Measurements from ENCODE around the gene GARIN5B. TPM values are rescaled to one million over a fixed set of nuclear protein-coding genes. Genes with fewer than 3 reads are reported as not detected.

GARIN5B gene
- total RNA-seq, 1 donor from 2014 or later = not detected

DNA sequence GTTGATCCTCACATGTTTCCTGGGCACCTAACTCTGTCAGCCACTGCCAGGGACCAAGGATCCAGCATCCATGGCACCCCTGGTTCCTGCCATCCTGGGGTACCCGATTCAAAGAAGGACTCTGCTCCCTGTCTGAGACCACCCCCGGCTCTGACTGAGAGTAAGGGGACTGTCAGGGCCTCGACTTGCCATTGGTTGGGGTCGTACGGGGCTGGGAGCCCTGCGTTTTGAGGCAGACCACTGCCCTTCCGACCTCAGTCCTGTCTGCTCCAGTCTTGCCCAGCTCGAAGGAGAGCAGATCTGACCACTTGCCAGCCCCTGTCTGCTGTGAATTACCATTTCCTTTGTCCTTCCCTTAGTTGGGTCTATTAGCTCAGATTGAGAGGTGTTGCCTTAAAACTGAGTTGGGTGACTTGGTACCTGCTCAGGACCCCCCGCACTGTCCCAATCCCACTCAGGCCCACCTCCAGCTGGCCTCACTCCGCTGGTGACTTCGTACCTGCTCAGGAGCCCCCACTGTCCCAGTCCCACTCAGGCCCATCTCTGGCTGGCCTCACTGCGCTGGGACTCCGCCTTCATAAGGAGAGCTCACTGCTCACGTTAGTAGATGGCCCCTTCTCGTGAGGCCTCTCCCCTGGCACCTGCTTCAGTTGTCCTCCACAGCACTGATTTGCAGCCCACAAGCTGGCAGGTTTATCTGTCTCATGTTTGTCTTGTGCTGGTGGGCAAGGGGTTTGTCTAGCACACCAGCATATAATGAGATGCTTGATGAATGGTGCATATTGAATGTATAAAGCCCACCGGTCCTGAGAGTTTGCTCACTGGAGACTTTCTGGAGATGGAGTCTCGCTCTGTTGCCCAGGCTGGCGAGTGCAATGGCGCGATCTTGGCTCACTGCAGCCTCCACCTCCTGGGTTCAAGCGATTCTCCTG is 26.6 kb upstream of the GARIN5B start:
- DNase-seq = no peak

DNA sequence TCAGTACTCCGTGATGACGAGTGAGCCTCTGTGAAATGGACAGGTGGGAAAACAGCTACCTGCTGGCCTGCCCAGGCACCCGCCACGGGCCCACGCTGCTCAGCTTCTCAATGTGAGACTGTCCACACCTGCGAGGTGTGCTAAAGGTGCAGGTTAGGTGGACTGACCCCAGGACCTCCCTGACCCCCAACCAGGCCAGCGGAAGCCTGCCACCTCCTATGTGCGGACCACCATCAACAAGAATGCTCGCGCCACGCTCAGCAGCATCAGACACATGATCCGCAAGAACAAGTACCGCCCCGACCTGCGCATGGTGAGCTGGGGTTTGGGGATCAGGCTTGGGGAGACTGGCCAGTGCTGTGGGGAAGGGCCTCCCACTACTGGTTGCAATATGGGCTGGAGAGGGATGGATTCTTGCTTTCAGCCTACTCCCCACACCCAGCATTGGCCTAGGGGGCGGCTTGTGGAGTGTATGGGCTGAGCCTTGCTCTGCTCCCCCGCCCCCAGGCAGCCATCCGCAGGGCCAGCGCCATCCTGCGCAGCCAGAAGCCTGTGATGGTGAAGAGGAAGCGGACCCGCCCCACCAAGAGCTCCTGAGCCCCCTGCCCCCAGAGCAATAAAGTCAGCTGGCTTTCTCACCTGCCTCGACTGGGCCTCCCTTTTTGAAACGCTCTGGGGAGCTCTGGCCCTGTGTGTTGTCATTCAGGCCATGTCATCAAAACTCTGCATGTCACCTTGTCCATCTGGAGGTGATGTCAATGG is 24.9 kb upstream of the GARIN5B start:
- no peak for DNase-seq

DNA sequence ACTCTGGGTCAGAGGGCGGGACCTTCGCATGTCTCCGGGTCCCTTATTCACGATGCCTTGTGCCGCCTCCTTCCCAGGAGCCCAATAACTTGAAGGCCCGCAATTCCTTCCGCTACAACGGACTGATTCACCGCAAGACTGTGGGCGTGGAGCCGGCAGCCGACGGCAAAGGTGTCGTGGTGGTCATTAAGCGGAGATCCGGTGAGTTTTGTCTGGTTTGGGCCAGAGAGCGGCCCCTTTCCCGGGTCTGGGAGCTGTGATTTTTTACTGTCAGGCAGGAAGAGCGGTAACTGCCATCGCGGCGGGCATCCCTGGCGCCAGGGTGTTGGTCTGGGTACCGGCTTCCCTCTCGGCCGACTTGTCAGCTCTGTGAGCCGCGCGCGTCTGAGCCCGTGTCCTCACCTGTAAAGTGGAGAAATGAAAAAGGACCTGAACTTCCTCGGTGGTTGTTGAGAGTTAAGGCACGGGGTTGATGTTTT is 23.5 kb upstream of the GARIN5B start:
- DNase-seq = no peak

DNA sequence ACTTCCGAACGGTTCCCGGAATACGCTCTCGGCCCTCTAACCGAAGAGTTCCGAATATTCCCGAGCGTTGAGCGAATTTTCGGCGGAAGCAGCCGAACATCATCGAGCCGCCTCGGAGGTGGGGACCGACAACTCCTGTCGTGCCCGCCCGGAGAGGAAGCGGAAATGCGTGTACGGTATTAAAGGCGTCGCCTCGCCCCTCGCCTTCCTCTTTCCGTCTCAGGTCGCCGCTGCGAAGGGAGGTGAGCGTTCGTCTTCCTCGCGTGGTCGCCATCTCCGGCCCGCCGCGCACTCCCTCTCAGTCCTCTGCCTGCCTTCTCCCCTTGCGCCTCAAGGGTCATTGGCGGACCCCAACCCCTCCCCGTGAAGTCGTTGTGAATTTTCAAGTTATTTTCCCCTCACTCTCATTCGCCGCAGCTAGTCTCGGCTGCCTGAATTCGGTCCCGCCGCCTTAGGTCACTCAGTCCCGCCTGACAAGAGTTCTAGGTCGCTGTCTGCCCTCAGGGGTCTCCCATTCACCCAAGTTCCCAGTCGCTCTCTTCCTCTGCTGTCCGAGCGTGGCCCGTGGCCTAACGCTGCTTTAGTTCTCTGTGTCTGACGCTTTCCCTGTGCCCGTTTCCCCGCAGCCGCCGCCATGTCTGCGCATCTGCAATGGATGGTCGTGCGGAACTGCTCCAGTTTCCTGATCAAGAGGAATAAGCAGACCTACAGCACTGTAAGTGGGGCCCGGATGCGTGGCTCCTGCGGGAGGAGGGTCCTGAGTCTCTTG is 22.8 kb upstream of the GARIN5B start, which contains the start of gene RPL28:
TSS of gene RPL28 (plus strand) at position 209 of the 769 bp plus-strand sequence. CDS start at position 635, 426 bp downstream.
- peak; percentile 99 for DNase-seq

GRCh38 chr19:55384920-55385723 is 22.1 kb upstream of the GARIN5B start:
- DNase-seq = peak; percentile 96

DNA sequence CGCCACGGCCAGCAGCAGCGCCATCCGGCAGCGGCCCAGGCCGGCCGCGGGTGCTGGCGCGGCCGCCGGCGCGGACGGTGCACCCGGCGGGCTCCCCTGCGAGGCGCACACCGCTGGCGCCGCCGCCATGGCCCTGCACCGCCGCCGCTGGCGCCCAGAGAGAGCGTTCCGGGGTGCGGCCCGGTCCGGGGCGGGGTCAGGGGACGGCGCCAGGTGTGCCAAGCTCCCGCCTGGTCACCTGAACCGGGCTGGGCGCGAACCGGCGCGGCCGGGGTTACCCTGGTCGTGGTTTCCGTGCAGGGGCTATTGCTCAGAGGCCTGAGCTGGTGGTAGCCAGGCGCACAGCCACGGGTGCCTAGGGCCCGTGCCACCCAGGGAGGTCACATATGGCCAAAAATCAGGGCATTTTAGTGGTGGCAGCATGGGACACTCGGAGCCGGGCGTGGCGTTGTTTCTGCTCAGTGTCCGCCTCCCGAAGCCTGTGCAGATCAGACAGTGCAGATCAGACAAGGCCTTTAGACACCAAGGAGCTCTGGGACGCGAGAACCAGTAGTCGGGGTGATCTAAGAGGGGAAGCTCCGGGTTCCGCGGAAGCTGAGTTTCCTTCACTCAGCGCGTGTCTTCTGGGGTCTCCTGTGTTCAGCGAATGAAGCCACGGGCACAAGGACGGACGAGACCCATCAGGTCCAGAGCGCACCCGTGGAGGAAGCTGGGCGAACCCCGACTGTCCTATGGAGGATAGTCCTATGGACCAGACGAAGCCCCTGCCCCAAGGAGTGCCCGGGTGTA is 21.3 kb upstream of the GARIN5B start, which contains the start of gene TMEM238:
TSS of gene TMEM238 (minus strand) at position 162 of the 789 bp plus-strand sequence. CDS start at position 129, 33 bp downstream.
- no peak for DNase-seq

DNA sequence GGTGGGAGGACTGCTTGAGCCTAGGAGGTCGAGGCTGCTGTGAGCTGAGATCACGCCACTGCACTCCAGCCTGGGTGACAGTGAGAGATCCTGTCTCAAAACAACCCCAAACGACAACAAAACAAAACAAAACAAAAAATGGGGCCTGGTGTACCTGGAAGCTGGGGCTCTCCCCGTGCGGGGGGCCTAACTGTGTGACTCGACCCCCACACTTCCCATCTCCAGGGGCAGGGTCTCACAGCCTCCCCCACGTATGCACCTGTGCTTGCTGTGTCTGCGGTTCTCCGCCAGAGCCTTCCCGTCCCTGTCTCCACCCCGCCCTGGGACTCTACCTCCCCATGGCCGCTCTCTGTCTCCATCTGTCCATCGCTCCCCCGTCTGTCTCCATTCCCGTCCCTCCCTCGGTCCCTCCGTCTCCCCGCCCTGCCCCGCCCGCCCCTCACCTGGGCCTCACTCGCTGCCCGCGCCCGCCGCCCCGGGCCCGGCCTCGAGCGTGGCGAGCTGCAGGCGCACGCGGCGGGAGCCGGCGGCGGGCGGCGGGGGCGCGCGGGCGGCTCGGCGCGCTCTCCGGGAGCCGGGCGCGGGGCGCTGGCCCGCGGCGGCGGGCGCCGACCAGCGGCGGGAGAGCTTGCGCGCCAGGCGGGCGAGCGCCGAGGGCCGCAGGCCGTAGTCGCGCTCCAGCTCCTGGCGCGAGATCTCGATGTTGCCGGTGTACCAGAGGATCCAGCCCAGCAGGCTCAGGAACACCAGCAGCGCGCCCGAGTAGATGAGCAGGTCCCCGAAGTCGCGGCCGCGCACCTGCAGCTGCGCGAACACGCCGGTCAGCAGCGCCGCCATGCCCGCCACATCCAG is 20.4 kb upstream of the GARIN5B start:
- DNase-seq = no peak

DNA sequence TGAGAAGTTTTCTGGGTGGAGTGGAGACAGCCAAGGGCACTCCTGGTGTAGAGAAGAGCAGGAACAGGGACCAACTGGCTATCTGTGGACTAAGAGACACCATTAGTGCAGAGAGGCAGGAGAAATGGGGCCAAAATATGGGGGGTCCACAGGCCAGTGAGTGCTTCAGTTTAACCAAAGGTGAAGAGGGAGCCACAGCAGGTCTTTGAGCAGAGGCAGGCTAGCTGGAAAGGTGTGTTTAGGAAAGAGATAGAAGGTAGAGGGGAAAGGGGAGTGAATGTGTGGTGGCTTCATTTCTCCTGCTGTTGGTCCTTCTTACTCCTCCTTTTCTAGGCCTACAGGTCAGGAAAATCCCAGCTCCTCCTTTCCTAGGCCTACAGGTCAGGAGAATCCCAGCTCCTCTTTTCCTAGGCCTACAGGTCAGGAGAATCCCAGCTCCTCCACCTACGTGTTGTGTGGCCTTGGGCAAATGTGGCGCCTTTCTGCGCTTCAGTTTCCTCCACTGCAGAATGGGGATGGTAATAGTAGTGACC is 19.5 kb upstream of the GARIN5B start:
- no peak for DNase-seq

DNA sequence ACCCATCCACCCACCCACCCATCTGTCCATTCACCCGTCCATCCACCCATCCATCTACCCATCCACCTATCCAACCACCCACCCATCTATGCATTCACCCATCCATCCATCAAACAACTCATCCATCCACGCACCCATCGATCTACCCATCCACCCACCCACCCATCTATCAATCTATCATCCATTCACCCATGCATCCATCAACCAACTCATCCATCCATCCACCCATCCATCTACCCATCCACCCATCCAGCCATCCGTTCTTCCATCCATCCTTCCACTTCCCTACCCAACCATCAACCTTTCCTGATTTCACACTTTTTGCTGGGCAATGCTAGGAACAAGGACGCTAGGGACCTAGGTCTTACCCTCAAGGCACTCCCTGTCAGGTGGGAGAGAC is 19.0 kb upstream of the GARIN5B start:
- DNase-seq = no peak

- no peak for DNase-seq
Observed at GRCh38 chr19:55379174-55379573, 16.1 kb upstream of the GARIN5B start.

- DNase-seq = no peak
Observed at GRCh38 chr19:55377356-55378131, 14.5 kb upstream of the GARIN5B start.

GRCh38 chr19:55376241-55376933 is 13.3 kb upstream of the GARIN5B start, which contains the start of gene TMEM190:
TSS of gene TMEM190 (plus strand) at chr19:55376826. CDS start at chr19:55376854, 28 bp downstream.
- DNase-seq = no peak

DNA sequence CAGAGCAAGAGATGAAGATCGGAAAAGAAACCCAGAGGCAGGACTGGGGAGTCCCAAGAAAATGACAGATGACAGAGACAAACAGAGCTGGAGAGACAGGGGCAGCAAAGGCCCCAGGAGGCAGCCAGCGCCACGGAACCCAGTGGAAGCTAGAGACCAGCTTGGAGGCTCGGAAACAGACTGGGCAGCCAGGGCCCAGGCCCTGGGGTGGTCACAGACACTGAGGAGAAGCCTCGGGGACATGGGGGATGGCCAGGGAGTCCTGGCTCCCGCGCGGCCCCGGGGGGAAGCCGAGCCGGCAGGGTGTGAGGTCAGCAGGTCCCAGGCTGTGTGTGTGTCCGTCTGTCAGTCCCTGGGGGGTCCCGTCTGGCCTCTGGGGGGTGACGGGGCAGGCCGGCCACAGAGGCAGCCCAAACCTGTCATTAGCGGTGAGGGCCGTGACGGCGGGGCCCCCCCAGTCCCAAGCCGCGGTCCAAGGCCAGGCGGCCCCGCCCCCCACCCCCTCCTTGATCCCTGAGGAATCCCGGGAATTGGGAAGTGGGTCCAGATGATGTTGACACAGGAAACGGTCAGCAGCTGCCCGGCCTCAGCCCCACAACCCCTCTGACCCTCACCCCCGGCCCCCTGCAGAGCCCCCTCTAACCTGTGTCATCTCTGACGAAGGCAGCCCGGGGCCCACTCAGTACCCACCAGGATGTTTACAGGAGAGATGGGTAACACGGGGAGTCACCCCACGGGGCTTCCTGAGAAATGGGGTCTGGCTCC is 11.1 kb upstream of the GARIN5B start:
- DNase-seq = no peak

DNA sequence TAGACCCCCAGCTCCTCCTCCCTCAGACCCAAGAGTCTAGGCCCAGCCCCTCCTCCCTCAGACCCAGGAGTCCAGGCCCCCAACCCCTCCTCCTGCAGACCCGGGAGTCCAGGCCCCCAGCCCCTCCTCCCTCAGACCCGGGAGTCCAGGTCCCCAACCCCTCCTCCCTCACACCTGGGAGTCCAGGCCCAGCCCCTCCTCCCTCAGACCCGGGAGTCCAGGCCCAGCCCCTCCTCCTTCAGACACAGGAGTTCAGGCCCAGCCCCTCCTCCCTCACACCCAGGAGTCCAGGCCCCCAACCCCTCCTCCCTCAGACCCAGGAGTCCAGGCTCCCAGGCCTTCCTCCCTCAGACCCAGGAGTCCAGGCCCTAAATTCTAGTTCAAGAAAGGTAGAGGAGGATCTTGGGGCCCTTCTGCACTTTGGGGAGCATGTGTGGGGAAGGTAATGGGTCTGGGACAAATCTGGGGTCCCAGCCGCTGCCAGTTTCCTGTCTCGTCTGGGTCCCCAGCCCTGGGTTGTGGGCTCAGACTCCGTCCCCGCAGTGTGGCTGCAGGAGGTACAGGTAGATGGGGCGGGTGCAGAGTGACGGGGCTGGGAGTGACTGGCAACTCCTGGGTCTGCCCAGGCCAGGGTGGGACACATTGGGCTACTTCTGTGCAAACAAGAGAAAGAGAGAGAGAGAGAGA is 10.4 kb upstream of the GARIN5B start:
- no peak for DNase-seq

DNA sequence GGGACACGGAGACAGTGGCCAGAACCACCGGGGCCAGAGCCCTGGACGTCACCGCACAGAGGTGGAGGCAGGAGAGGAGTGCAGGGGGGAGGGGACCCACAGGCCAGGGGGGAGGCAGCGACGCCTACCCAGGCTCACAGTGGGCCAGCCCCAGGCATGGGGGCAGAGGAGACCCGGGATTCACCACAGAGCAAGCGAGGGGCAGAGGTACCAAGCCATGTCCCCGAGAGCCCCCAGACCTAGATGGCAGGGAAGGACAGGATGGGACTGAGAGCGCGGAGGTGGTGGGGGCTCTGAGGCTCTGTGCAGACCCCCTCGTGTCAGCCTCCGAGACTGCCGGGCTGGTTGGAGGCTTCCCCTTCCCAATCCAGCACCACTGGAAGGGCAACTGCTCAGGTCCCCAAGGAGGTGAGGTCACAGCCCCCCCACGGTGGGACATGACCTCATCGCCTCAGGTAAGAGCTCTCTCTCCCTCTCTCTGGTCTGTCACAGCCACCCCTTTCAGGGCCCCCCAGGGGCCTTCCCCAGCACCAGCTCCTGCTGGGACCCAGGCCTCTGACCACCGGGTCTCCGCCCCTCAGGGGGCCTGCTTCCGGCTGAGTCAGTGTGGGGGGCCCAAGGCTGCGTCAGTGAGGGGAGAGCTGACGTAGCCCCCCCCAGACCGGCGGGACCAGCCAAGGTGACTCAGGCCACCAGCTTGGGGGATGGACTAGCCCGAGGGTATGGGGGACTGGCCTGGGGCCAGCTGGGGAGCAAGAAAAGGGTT is 9.4 kb upstream of the GARIN5B start:
- DNase-seq = no peak

Measured in skin of body (tissue), 2 donors.